ENCODE results near the gene DLAT.

DLAT gene

GRCh38 chr11:112097734-112098528 is 72.7 kb downstream of the DLAT start:
- in situ Hi-C loops (cut with MboI; ENCODE audit: low pct_unique_long_range_greater_than_20kb, low sequenced_read_pairs): no loop called here
- DNase-seq: no peak

GRCh38 chr11:112100462-112100861 is 75.3 kb downstream of the DLAT start:
- no peak for DNase-seq
- in situ Hi-C loops (cut with MboI; ENCODE audit: low pct_unique_long_range_greater_than_20kb, low sequenced_read_pairs): no loop called here

GRCh38 chr11:112103446-112103845 is 78.2 kb downstream of the DLAT start:
- in situ Hi-C loops (cut with MboI; ENCODE audit: low pct_unique_long_range_greater_than_20kb, low sequenced_read_pairs): no loop called here
- no peak for DNase-seq

- no peak for DNase-seq
- in situ Hi-C loops (cut with MboI; ENCODE audit: low pct_unique_long_range_greater_than_20kb, low sequenced_read_pairs): no loop called here
Observed at GRCh38 chr11:112106070-112106469, 80.9 kb downstream of the DLAT start.

Data from KBM-7 (cell line).